HEK293 (cell line): Measurements from ENCODE around the gene THSD4.

Experiments
- CTCF ChIA-PET: fragments of 350-600 bp; formaldehyde crosslinking; extraction: SDS; loops from one replicate; lab custom pipeline; 2021; ENCODE audit warnings: antibody characterized with exemption; lab: Yijun Ruan, JAX
- POLR2A ChIA-PET: fragments of 300-600 bp; formaldehyde crosslinking; extraction: SDS; loops from one replicate; lab custom pipeline; 2020; ENCODE audit warnings: antibody characterized with exemption, inconsistent platforms; lab: Yijun Ruan, JAX
- H3K27ac ChIP-seq: fragments of 200-500 bp; sonication (Bioruptor generic); 2 replicates; pipeline ENCODE4 v1.5.1; 2014; ENCODE audit warnings: low read depth, low read length, control low read depth, inconsistent platforms; ENCODE audit errors: extremely low read depth
- H3K36me3 ChIP-seq, 2 experiments: fragments of 200-500 bp in 1 of 2; sonication (Bioruptor generic) in 1 of 2; 1 replicate in 1 of 2; 2 replicates in 1 of 2; pipeline ENCODE4 v1.5.1; 2014 to 2017; ENCODE audit warnings: inconsistent platforms in 2 of 2, low read length in 2 of 2; ENCODE audit not compliant: control insufficient read depth in 2 of 2, insufficient read depth in 1 of 2
- H3K4me1 ChIP-seq: fragments of 200-500 bp; sonication (Bioruptor generic); 2 replicates; pipeline ENCODE4 v1.5.1; 2014; ENCODE audit warnings: mild to moderate bottlenecking, low read length, inconsistent platforms; ENCODE audit not compliant: control insufficient read depth, insufficient read depth
- H3K4me3 ChIP-seq: 2 replicates; pipeline ENCODE4 v1.5.1; 2011; ENCODE audit warnings: low read depth, mild to moderate bottlenecking, control low read depth, low read length, moderate library complexity
- H3K9me3 ChIP-seq: fragments of 200-500 bp; sonication (Bioruptor generic); 2 replicates; pipeline ENCODE4 v1.5.1; 2014; ENCODE audit warnings: low read depth, low read length, inconsistent platforms; ENCODE audit not compliant: control insufficient read depth, insufficient read depth
- BCL11B ChIP-seq: fragments of 450-650 bp; formaldehyde crosslinking; IDR thresholded peaks from 2 replicates; pipeline ENCODE4 v1.5.1; 2016; ENCODE audit warnings: low read depth, missing biosample characterization, missing genetic modification characterization
- ELK4 ChIP-seq: IDR thresholded peaks from 2 replicates; pipeline ENCODE4 v1.6.1; 2011; ENCODE audit warnings: mild to moderate bottlenecking, low read depth, low read length, borderline replicate concordance
- FEZF1 ChIP-seq: fragments of 450-650 bp; formaldehyde crosslinking; IDR thresholded peaks from 2 replicates; pipeline ENCODE4 v1.5.1; 2016; ENCODE audit warnings: missing biosample characterization, missing genetic modification characterization
- INSM2 ChIP-seq: fragments of 450-650 bp; formaldehyde crosslinking; IDR thresholded peaks from 2 replicates; pipeline ENCODE4 v1.5.1; 2016; ENCODE audit warnings: missing biosample characterization, missing genetic modification characterization
- KLF8 ChIP-seq: fragments of 450-650 bp; formaldehyde crosslinking; IDR thresholded peaks from 2 replicates; pipeline ENCODE4 v1.5.1; 2016; ENCODE audit warnings: missing biosample characterization, missing genetic modification characterization
- MEIS1 ChIP-seq: sonication (generic); formaldehyde crosslinking; IDR thresholded peaks from 2 replicates; pipeline ENCODE4 v1.8.1; 2022; ENCODE audit warnings: missing genetic modification reagents, mild to moderate bottlenecking, borderline replicate concordance
- OVOL3 ChIP-seq: fragments of 450-650 bp; formaldehyde crosslinking; IDR thresholded peaks from 2 replicates; pipeline ENCODE4 v1.5.1; 2016; ENCODE audit warnings: missing biosample characterization, missing genetic modification characterization
- ZBTB1 ChIP-seq: fragments of 450-650 bp; formaldehyde crosslinking; IDR thresholded peaks from 2 replicates; pipeline ENCODE4 v1.5.1; 2016; ENCODE audit warnings: missing biosample characterization, missing genetic modification characterization
- ZBTB20 ChIP-seq: fragments of 450-650 bp; formaldehyde crosslinking; IDR thresholded peaks from 2 replicates; pipeline ENCODE4 v1.5.1; 2016; ENCODE audit warnings: missing biosample characterization, missing genetic modification characterization
- ZBTB21 ChIP-seq: fragments of 450-650 bp; formaldehyde crosslinking; IDR thresholded peaks from 2 replicates; pipeline ENCODE4 v1.5.1; 2017; ENCODE audit warnings: missing biosample characterization, missing genetic modification characterization
- ZBTB26 ChIP-seq: fragments of 450-650 bp; formaldehyde crosslinking; optimal IDR thresholded peaks from 2 replicates; pipeline ENCODE3; 2016; ENCODE audit warnings: missing biosample characterization, mild to moderate bottlenecking, missing genetic modification characterization
- ZBTB7A ChIP-seq: fragments of 450-650 bp; formaldehyde crosslinking; IDR thresholded peaks from 2 replicates; pipeline ENCODE4 v1.5.1; 2016; ENCODE audit warnings: low read depth, missing biosample characterization, missing genetic modification characterization
- ZIC2 ChIP-seq: fragments of 450-650 bp; formaldehyde crosslinking; IDR thresholded peaks from 2 replicates; pipeline ENCODE4 v1.5.1; 2016; ENCODE audit warnings: missing biosample characterization, missing genetic modification characterization
- ZNF138 ChIP-seq: fragments of 450-650 bp; formaldehyde crosslinking; IDR thresholded peaks from 2 replicates; pipeline ENCODE4 v1.5.1; 2016; ENCODE audit warnings: missing biosample characterization, missing genetic modification characterization, borderline replicate concordance
- ZNF16 ChIP-seq: fragments of 450-650 bp; formaldehyde crosslinking; IDR thresholded peaks from 2 replicates; pipeline ENCODE4 v1.5.1; 2016; ENCODE audit warnings: low read depth, missing biosample characterization, missing genetic modification characterization
- ZNF174 ChIP-seq: fragments of 450-650 bp; formaldehyde crosslinking; IDR thresholded peaks from 2 replicates; pipeline ENCODE4 v1.5.0; 2017; ENCODE audit warnings: missing biosample characterization, mild to moderate bottlenecking, missing genetic modification characterization
- ZNF175 ChIP-seq: fragments of 450-650 bp; formaldehyde crosslinking; IDR thresholded peaks from 2 replicates; pipeline ENCODE4 v1.5.1; 2016; ENCODE audit warnings: missing biosample characterization, missing genetic modification characterization
- ZNF239 ChIP-seq: fragments of 450-650 bp; formaldehyde crosslinking; IDR thresholded peaks from 2 replicates; pipeline ENCODE4 v1.5.1; 2016; ENCODE audit warnings: missing biosample characterization, missing genetic modification characterization
- ZNF248 ChIP-seq: fragments of 450-650 bp; formaldehyde crosslinking; IDR thresholded peaks from 2 replicates; pipeline ENCODE4 v1.5.1; 2017; ENCODE audit warnings: missing biosample characterization, missing genetic modification characterization
- ZNF292 ChIP-seq: fragments of 450-650 bp; formaldehyde crosslinking; IDR thresholded peaks from 2 replicates; pipeline ENCODE4 v1.5.1; 2016; ENCODE audit warnings: low read depth, missing biosample characterization, missing genetic modification characterization, borderline replicate concordance
- ZNF311 ChIP-seq: fragments of 450-650 bp; formaldehyde crosslinking; IDR thresholded peaks from 2 replicates; pipeline ENCODE4 v1.5.1; 2017; ENCODE audit warnings: missing biosample characterization, missing genetic modification characterization, borderline replicate concordance
- ZNF324 ChIP-seq: fragments of 450-650 bp; formaldehyde crosslinking; IDR thresholded peaks from 2 replicates; pipeline ENCODE4 v1.5.1; 2016; ENCODE audit warnings: missing biosample characterization, missing genetic modification characterization
- ZNF350 ChIP-seq: fragments of 450-650 bp; formaldehyde crosslinking; IDR thresholded peaks from 2 replicates; pipeline ENCODE4 v1.5.0; 2017; ENCODE audit warnings: missing biosample characterization, mild to moderate bottlenecking, missing genetic modification characterization
- ZNF366 ChIP-seq: fragments of 450-650 bp; formaldehyde crosslinking; conservative IDR thresholded peaks from 2 replicates; pipeline ENCODE4 v1.5.1; 2016; ENCODE audit warnings: missing biosample characterization, missing genetic modification characterization
- ZNF449 ChIP-seq: fragments of 450-650 bp; formaldehyde crosslinking; IDR thresholded peaks from 2 replicates; pipeline ENCODE4 v1.5.1; 2017; ENCODE audit warnings: missing biosample characterization, mild to moderate bottlenecking, missing genetic modification characterization, moderate library complexity
- ZNF488 ChIP-seq: fragments of 450-650 bp; formaldehyde crosslinking; IDR thresholded peaks from 2 replicates; pipeline ENCODE4 v1.5.1; 2016; ENCODE audit warnings: missing biosample characterization, missing genetic modification characterization
- ZNF544 ChIP-seq: fragments of 450-650 bp; formaldehyde crosslinking; IDR thresholded peaks from 2 replicates; pipeline ENCODE4 v1.5.0; 2017; ENCODE audit warnings: missing biosample characterization, missing genetic modification characterization
- ZNF571 ChIP-seq: fragments of 450-650 bp; formaldehyde crosslinking; IDR thresholded peaks from 2 replicates; pipeline ENCODE4 v1.5.0; 2017; ENCODE audit warnings: missing biosample characterization, missing genetic modification characterization
- ZNF624 ChIP-seq: fragments of 450-650 bp; formaldehyde crosslinking; IDR thresholded peaks from 2 replicates; pipeline ENCODE4 v1.5.1; 2017; ENCODE audit warnings: missing biosample characterization, missing genetic modification characterization
- ZNF654 ChIP-seq: fragments of 450-650 bp; formaldehyde crosslinking; IDR thresholded peaks from 2 replicates; pipeline ENCODE4 v1.5.1; 2016; ENCODE audit warnings: low read depth, missing biosample characterization, missing genetic modification characterization
- ZNF670 ChIP-seq: fragments of 450-650 bp; formaldehyde crosslinking; IDR thresholded peaks from 2 replicates; pipeline ENCODE4 v1.5.1; 2016; ENCODE audit warnings: missing biosample characterization, missing genetic modification characterization, low read depth
- ZNF701 ChIP-seq: fragments of 450-650 bp; formaldehyde crosslinking; IDR thresholded peaks from 2 replicates; pipeline ENCODE4 v1.5.1; 2016; ENCODE audit warnings: missing biosample characterization, missing genetic modification characterization
- ZNF791 ChIP-seq: fragments of 450-650 bp; formaldehyde crosslinking; IDR thresholded peaks from 2 replicates; pipeline ENCODE4 v1.5.1; 2016; ENCODE audit warnings: missing biosample characterization, missing genetic modification characterization

THSD4 gene

GRCh38 chr15:71458089-71458660 lies 342.9 kb downstream of the THSD4 start:
- ChIA-PET POLR2A (interaction anchor here (0.7 kb wide), 1 partner anchor 10 kb away, joined by 4 read pairs; no protein-coding TSS in a partner anchor), CTCF (interaction anchor here (0.6 to 1.0 kb wide), 3 partner anchors 15 to 452 kb away, joined by 3 to 4 read pairs (median 3); no protein-coding TSS in a partner anchor)
- no peaks in the 10 kb centered on the region for H3K36me3 ChIP-seq
- peaks cover 20% of the 10 kb centered on the region for H3K4me1 ChIP-seq
- H3K9me3 ChIP-seq = no peaks in the 10 kb centered on the region
- H3K27ac ChIP-seq = no peak overlapping the region
- TF ChIP-seq ZNF175 (tag by site-specific recombination) = no peak
- no peak for TF ChIP-seq ZNF138
- TF ChIP-seq ZNF670 (tag by site-specific recombination) = no peak
- TF ChIP-seq ZBTB1 (tag by site-specific recombination) = no peak
- no peak for TF ChIP-seq ZNF174
- TF ChIP-seq ZNF248 (tag by site-specific recombination) = no peak
- TF ChIP-seq ZNF624 (tag by site-specific recombination) = no peak
- no peak for TF ChIP-seq MEIS1 (CRISPR knock-in tag)
- no peak for TF ChIP-seq ZBTB26
- no peak for TF ChIP-seq KLF8 (tag by site-specific recombination)
- no peak for TF ChIP-seq OVOL3 (tag by site-specific recombination)
- no peak for TF ChIP-seq ZIC2 (tag by site-specific recombination)
- TF ChIP-seq ZNF239 (tag by site-specific recombination) = no peak
- no peak for TF ChIP-seq ZNF292
- no peak for TF ChIP-seq ZBTB7A (tag by site-specific recombination)
- no peak for TF ChIP-seq BCL11B (tag by site-specific recombination)
- no peak for TF ChIP-seq ZNF16 (tag by site-specific recombination)
- no peak for TF ChIP-seq ZNF488 (tag by site-specific recombination)
- TF ChIP-seq ZNF350 = no peak
- no peak overlapping the region for H3K4me3 ChIP-seq

GRCh38 chr15:71461748-71462147 lies 346.5 kb downstream of the THSD4 start:
- H3K4me3 ChIP-seq = no peak overlapping the region
- H3K36me3 ChIP-seq = no peaks in the 10 kb centered on the region
- ChIA-PET POLR2A (no interaction called here), CTCF (interaction anchor here (0.7 kb wide), 1 partner anchor 78 kb away, joined by 6 read pairs; no protein-coding TSS in a partner anchor)
- no peak overlapping the region for H3K27ac ChIP-seq
- no peaks in the 10 kb centered on the region for H3K4me1 ChIP-seq
- no peaks in the 10 kb centered on the region for H3K9me3 ChIP-seq
- no peak for TF ChIP-seq ZNF449 (tag by site-specific recombination)
- no peak for TF ChIP-seq ELK4
- no peak for TF ChIP-seq ZNF544 (tag by site-specific recombination)
- TF ChIP-seq ZNF571 (tag by site-specific recombination) = no peak
- TF ChIP-seq ZBTB21 (tag by site-specific recombination) = no peak
- no peak for TF ChIP-seq FEZF1 (tag by site-specific recombination)
- TF ChIP-seq ZNF654 (tag by site-specific recombination) = no peak
- TF ChIP-seq ZNF239 (tag by site-specific recombination) = no peak
- TF ChIP-seq ZNF701 (tag by site-specific recombination) = no peak
- TF ChIP-seq ZNF366 (tag by site-specific recombination) = no peak
- no peak for TF ChIP-seq ZNF791 (tag by site-specific recombination)
- TF ChIP-seq ZNF324 (tag by site-specific recombination) = no peak
- no peak for TF ChIP-seq ZNF311 (tag by site-specific recombination)
- TF ChIP-seq ZBTB20 (tag by site-specific recombination) = no peak
- no peak for TF ChIP-seq INSM2 (tag by site-specific recombination)
